ENCODE results near the gene PRKCH.

Gene PRKCH

DNA sequence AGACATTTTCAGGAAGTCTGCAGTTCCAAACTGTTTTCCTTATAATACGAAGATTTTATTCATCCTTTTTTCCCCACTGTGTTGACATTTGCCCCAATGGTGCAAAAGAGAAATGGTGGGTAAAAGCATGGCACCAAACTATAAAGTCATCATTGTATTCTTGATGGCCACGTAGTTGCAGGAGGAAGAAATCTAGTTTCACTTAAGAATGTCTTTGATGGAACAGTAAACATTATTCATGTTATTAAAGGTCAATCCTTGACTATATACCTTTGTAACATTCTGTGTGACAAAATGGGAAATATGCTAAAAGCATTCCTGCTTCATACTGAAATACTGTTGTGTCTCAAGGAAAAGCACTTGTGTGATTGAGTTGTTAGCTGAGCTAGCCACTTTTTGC lies 80.1 kb downstream of the PRKCH start:
- no peak overlapping the region for H3K4me3 ChIP-seq (replicated peaks; ENCODE audit: insufficient read depth, low read length)
- no peak for DNase-seq (ENCODE audit: low read depth in 1 of 2, low spot score in 1 of 2)
- no peaks in the 10 kb centered on the region for H3K27me3 ChIP-seq (ENCODE audit: insufficient read depth, poor library complexity, severe bottlenecking)
- TF ChIP-seq, protein P1, sequence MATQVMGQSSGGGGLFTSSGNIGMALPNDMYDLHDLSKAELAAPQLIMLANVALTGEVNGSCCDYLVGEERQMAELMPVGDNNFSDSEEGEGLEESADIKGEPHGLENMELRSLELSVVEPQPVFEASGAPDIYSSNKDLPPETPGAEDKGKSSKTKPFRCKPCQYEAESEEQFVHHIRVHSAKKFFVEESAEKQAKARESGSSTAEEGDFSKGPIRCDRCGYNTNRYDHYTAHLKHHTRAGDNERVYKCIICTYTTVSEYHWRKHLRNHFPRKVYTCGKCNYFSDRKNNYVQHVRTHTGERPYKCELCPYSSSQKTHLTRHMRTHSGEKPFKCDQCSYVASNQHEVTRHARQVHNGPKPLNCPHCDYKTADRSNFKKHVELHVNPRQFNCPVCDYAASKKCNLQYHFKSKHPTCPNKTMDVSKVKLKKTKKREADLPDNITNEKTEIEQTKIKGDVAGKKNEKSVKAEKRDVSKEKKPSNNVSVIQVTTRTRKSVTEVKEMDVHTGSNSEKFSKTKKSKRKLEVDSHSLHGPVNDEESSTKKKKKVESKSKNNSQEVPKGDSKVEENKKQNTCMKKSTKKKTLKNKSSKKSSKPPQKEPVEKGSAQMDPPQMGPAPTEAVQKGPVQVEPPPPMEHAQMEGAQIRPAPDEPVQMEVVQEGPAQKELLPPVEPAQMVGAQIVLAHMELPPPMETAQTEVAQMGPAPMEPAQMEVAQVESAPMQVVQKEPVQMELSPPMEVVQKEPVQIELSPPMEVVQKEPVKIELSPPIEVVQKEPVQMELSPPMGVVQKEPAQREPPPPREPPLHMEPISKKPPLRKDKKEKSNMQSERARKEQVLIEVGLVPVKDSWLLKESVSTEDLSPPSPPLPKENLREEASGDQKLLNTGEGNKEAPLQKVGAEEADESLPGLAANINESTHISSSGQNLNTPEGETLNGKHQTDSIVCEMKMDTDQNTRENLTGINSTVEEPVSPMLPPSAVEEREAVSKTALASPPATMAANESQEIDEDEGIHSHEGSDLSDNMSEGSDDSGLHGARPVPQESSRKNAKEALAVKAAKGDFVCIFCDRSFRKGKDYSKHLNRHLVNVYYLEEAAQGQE (IDR thresholded peaks at IDR 0.05; ENCODE audit: insufficient replicate concordance, low read depth): no peak
- TF ChIP-seq, protein P2, sequence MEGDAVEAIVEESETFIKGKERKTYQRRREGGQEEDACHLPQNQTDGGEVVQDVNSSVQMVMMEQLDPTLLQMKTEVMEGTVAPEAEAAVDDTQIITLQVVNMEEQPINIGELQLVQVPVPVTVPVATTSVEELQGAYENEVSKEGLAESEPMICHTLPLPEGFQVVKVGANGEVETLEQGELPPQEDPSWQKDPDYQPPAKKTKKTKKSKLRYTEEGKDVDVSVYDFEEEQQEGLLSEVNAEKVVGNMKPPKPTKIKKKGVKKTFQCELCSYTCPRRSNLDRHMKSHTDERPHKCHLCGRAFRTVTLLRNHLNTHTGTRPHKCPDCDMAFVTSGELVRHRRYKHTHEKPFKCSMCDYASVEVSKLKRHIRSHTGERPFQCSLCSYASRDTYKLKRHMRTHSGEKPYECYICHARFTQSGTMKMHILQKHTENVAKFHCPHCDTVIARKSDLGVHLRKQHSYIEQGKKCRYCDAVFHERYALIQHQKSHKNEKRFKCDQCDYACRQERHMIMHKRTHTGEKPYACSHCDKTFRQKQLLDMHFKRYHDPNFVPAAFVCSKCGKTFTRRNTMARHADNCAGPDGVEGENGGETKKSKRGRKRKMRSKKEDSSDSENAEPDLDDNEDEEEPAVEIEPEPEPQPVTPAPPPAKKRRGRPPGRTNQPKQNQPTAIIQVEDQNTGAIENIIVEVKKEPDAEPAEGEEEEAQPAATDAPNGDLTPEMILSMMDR (IDR thresholded peaks at IDR 0.05; ENCODE audit: insufficient read depth, low read length): no peak
- TF ChIP-seq GABPA (IDR thresholded peaks at IDR 0.05; ENCODE audit: low read depth) (no peak), SPI1 (IDR thresholded peaks at IDR 0.05; ENCODE audit: borderline replicate concordance, low read depth) (no peak), POLR2AphosphoS5 (IDR thresholded peaks at IDR 0.05; ENCODE audit: low read depth) (no peak)
- no peak overlapping the region for H3K27ac ChIP-seq (replicated peaks)

GRCh38 chr14:61403411-61403810 lies 82.0 kb downstream of the PRKCH start:
- TF ChIP-seq GABPA (IDR thresholded peaks at IDR 0.05; ENCODE audit: low read depth) (no peak), POLR2AphosphoS5 (IDR thresholded peaks at IDR 0.05; ENCODE audit: low read depth) (no peak), SPI1 (IDR thresholded peaks at IDR 0.05; ENCODE audit: borderline replicate concordance, low read depth) (no peak)
- TF ChIP-seq, protein P1 (IDR thresholded peaks at IDR 0.05; ENCODE audit: insufficient replicate concordance, low read depth): no peak
- TF ChIP-seq, protein P2 (IDR thresholded peaks at IDR 0.05; ENCODE audit: insufficient read depth, low read length): no peak
- Histone ChIP-seq H3K4me3 (replicated peaks; ENCODE audit: insufficient read depth, low read length) (no peak overlapping the region), H3K27ac (replicated peaks) (no peak overlapping the region), H3K27me3 (ENCODE audit: insufficient read depth, poor library complexity, severe bottlenecking) (peaks cover 3% of the 10 kb centered on the region)
- no peak for DNase-seq (ENCODE audit: low read depth in 1 of 2, low spot score in 1 of 2)

DNA sequence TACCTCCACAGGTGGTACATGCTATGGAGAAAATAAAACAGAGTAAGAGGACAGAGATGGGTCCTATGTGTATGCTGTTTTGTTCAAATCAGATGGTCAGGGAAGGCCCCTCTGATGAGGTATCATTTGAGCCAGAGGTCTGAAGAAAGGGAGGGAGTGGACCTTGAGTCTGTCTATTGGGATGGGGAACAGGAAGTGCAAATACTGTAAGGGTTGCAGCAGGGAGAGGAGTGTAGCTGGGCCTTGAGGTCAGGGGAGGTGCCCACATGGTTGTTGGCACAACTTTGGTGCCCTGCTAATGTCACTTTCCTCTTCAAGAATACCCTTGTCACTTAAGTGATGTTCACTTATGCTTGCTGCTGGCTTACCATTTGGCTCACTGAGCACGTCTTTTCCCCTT lies 83.3 kb downstream of the PRKCH start:
- H3K27me3 ChIP-seq (ENCODE audit: insufficient read depth, poor library complexity, severe bottlenecking): peaks cover 3% of the 10 kb centered on the region
- DNase-seq (ENCODE audit: low read depth in 1 of 2, low spot score in 1 of 2): no peak
- H3K4me3 ChIP-seq (replicated peaks; ENCODE audit: insufficient read depth, low read length): no peak overlapping the region
- TF ChIP-seq POLR2AphosphoS5 (IDR thresholded peaks at IDR 0.05; ENCODE audit: low read depth) (no peak), GABPA (IDR thresholded peaks at IDR 0.05; ENCODE audit: low read depth) (no peak), SPI1 (IDR thresholded peaks at IDR 0.05; ENCODE audit: borderline replicate concordance, low read depth) (no peak)
- TF ChIP-seq, protein P1 (IDR thresholded peaks at IDR 0.05; ENCODE audit: insufficient replicate concordance, low read depth): no peak
- TF ChIP-seq, protein P2 (IDR thresholded peaks at IDR 0.05; ENCODE audit: insufficient read depth, low read length): no peak
- H3K27ac ChIP-seq (replicated peaks): no peak overlapping the region
